Transverse colon (tissue), 4 donors: ENCODE results near the gene SBSN. TPM values are rescaled to one million over a fixed set of nuclear protein-coding genes. Genes with fewer than 3 reads are reported as not detected.

Source experiments
- DNase-seq: peaks from one replicate; pipeline ENCODE4 v3.0.0-alpha.2; 2019
- H3K27ac ChIP-seq, 4 donors: fragments of 200-600 bp; sonication (generic); 2 replicates each; pipeline ENCODE4 v1.5.1; 2016 to 2018; ENCODE audit warnings: inconsistent platforms in 4 of 4
- H3K27me3 ChIP-seq: fragments of 200-600 bp; sonication (generic); 2 replicates; pipeline ENCODE4 v1.5.1; 2017; ENCODE audit warnings: inconsistent platforms
- H3K36me3 ChIP-seq, 4 donors: fragments of 200-600 bp; sonication (generic); 2 replicates each; pipeline ENCODE4 v1.5.1; 2017 to 2019; ENCODE audit warnings: inconsistent platforms in 4 of 4
- H3K4me1 ChIP-seq, 4 donors: fragments of 200-600 bp; sonication (generic); 2 replicates each; pipeline ENCODE4 v1.5.1; 2017 to 2020; ENCODE audit warnings: inconsistent platforms in 4 of 4
- H3K4me3 ChIP-seq, 4 donors: fragments of 200-600 bp; sonication (generic); 1 replicate in 1 of 4; 2 replicates in 3 of 4; pipeline versions ENCODE4 v1.5.1 to v1.6.1; 2017 to 2019; ENCODE audit warnings: inconsistent platforms in 4 of 4
- H3K9me3 ChIP-seq, 2 donors: fragments of 200-600 bp; sonication (generic); 2 replicates each; pipeline ENCODE4 v1.5.1; 2017 to 2019; ENCODE audit warnings: inconsistent platforms in 2 of 2
- CTCF ChIP-seq, 5 experiments: fragments of 200-600 bp in 3 of 5; fragments of 450-650 bp in 2 of 5; sonication (generic) in 3 of 5; IDR thresholded peaks; 1 replicate in 2 of 5; 2 replicates in 3 of 5; pipeline ENCODE4 v1.5.1; 2016 to 2017; ENCODE audit warnings: antibody characterized with exemption in 5 of 5, inconsistent platforms in 3 of 5, mild to moderate bottlenecking in 2 of 5, moderate library complexity in 1 of 5
- EP300 ChIP-seq: sonication (generic); formaldehyde crosslinking; IDR thresholded peaks from one replicate; pipeline ENCODE4 v1.6.1; 2017; ENCODE audit warnings: antibody characterized with exemption, low read depth
- POLR2A ChIP-seq: fragments of 450-650 bp; IDR thresholded peaks from one replicate; pipeline ENCODE4 v1.6.1; 2016; ENCODE audit warnings: antibody characterized with exemption, mild to moderate bottlenecking, moderate library complexity
- POLR2AphosphoS5 ChIP-seq, 3 donors: sonication (generic); formaldehyde crosslinking; IDR thresholded peaks; one replicate each; pipeline ENCODE4 v1.6.1; 2016; ENCODE audit warnings: antibody characterized with exemption in 3 of 3
- WGBS, 2 donors: methylation state at CpG; one replicate each; pipeline ENCODE4 v1.1.5; 2018; ENCODE audit warnings: low coverage in 1 of 2; 5-methylcytosine and 5-hydroxymethylcytosine counted together
- in situ Hi-C, 4 donors: fragments of 200-750 bp; cut with MboI; loops; one replicate each; pipeline versions ENCODE4 v1.15.0 to v1.15.1; 2017; ENCODE audit warnings: low sequenced_read_pairs in 3 of 4, low pct_ligation_motif_present in 1 of 4, low pct_unique_long_range_greater_than_20kb in 1 of 4
- intact Hi-C: fragments of 100-400 bp; cut with DNase I; formaldehyde crosslinking; loops from one replicate; pipeline ENCODE4 v1.15.1; 2023; ENCODE audit warnings: low total_unique reads
- total RNA-seq, 4 donors: library from RNA; depleted of rRNA; stranded (reverse); fragments of >200 nt; gene quantifications; one replicate each; pipeline ENCODE4 v1.1.0, GENCODE V29; 2016

Gene SBSN
- total RNA-seq, 4 donors from 2014 or later, result not detected

DNA sequence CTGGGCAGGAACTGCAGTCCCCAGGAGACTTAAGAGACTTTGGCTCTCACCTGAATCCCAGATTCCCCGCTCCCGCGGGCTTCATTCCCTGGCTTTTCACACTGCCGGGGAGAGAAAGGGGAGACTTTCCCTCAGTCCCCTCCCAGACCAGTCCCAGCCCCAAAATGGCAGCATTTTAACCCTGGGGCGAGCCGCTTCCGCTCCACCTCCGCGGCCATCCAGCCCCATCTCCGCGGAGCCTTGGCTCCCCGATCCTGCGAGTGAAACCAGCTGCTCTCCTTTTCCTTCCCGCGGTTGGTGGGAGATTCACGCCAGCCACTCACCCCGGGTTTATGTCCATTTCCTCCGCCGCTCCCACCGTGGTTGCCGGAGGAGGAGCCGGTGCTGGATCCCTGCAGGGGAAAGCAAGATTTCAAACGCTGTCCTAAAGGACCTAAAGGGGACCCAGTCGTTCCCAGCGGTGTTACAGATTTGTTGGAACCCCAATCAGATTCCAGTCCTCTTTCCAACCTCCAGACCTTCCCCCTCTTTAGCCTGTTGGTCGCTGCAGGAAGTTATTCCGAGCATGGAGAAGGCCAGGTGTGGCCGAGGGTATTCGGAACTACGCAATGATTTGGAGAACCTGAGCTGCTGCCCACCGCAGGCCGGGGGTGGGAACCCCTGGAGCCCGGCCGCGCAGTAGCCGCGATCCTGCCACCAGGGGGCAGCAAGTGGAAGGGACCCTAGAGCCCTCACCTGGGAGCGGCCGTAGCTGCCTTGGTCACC is 18.1 kb downstream of the SBSN start:
- in situ Hi-C loops (no loop called here), intact Hi-C loops (no loop called here)
- Histone ChIP-seq H3K36me3 (no peaks in the 10 kb centered on the region), H3K4me1 (peaks cover 0 to 20% (median 9%) of the 10 kb centered on the region in 4 donors), H3K27me3 (peaks cover 67% of the 10 kb centered on the region), H3K27ac (peak overlapping the region in 3 of 4 donors; percentile 13 to 52 (median 38)), H3K4me3 (peak overlapping the region; percentile 4 to 38 (median 20)), H3K9me3 (no peaks in the 10 kb centered on the region)
- 3% methylated on average over 36 of the region's 39 CpGs; no CpG with 5 or more reads in 1 of the 2 donors for WGBS, 2 donors
- TF ChIP-seq CTCF (IDR thresholded peaks at IDR 0.05) (peak; percentile 88 to 93 (median 90)), POLR2A (no peak), POLR2AphosphoS5 (IDR thresholded peaks at IDR 0.05) (peak in 1 of 3 donors; percentile 9), EP300 (no peak)
- DNase-seq, result peak; percentile 86

DNA sequence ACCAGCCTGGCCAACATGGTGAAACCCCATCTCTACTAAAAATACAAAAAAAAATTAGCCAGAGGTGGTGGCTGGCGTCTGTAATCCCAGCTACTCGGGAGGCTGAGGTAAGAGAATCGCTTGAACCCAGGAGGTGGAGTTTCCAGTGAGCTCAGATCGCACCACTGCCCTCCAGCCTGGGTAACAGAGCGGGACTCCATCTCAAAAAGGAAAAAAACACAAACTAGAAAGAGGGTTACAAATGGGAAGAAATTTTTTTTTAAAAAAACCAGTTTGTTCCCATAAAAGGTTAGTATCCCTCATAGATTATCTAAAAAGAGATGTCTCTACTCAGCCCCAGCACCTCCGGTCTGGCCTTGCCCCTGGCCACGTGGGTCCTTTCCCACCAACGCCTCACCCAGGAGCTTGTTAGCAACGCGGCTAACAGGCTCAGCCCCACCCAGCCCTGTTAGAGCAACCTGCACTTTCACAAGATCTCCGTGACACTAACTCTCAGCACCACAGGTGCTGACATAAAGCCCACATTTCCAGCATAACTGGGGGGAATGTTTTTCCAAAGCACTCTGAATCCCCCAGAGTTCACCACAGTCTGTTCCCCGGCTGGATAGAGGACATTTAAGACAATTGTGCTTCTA is 19.0 kb downstream of the SBSN start:
- in situ Hi-C loops, result no loop called here
- Histone ChIP-seq H3K4me1 (peaks cover 0 to 20% (median 9%) of the 10 kb centered on the region in 4 donors), H3K9me3 (no peaks in the 10 kb centered on the region), H3K36me3 (no peaks in the 10 kb centered on the region), H3K27ac (peak overlapping the region in 1 of 4 donors; percentile 52), H3K27me3 (peaks cover 60% of the 10 kb centered on the region), H3K4me3 (peak overlapping the region in 2 of 4 donors; percentile 32 to 38)
- DNase-seq, result peak; percentile 71
- 24 to 25% methylated on average over 3 to 12 of the region's 12 CpGs for WGBS, 2 donors
- intact Hi-C loops, result no loop called here
- TF ChIP-seq EP300 (no peak), CTCF (IDR thresholded peaks at IDR 0.05) (no peak), POLR2A (no peak), POLR2AphosphoS5 (IDR thresholded peaks at IDR 0.05) (no peak)

- H3K27me3 ChIP-seq, result peaks cover 52% of the 10 kb centered on the region
- peaks cover 0 to 20% (median 9%) of the 10 kb centered on the region in 4 donors for H3K4me1 ChIP-seq
- H3K27ac ChIP-seq, result no peak overlapping the region
- no peak for TF ChIP-seq EP300
- TF ChIP-seq POLR2AphosphoS5 (IDR thresholded peaks at IDR 0.05), result no peak
- no peak for TF ChIP-seq POLR2A
- no peak for TF ChIP-seq CTCF (IDR thresholded peaks at IDR 0.05)
- no peaks in the 10 kb centered on the region for H3K36me3 ChIP-seq
- DNase-seq, result no peak
- no peak overlapping the region for H3K4me3 ChIP-seq
- 71 to 84% methylated on average over 2 to 3 of the region's 3 CpGs for WGBS, 2 donors
- in situ Hi-C loops (no loop called here), intact Hi-C loops (no loop called here)
- H3K9me3 ChIP-seq, result no peaks in the 10 kb centered on the region
Measured at GRCh38 chr19:35508129-35508528, 20.0 kb downstream of the SBSN start.

DNA sequence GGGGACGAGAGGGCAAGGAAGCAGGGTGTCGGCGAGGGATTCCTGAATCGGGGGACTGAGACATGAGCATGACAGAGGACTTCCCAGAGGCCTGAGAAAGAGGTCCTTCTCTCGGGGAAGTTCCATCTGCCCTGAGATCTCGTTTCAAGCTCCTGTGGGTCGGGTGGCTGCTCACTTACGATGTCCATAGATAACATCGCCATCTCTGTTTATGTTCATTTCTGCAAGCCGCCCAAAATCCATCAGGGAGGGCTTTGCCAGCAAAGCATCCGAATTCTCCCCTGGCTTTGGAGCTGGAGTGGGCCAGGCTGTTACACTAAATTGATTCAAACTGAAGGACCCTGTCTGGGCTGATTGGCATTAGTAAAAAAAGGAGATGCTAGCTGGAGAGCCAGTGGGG is 20.6 kb downstream of the SBSN start:
- WGBS, 2 donors, result 84% methylated on average over 11 of the region's 11 CpGs; no CpG with 5 or more reads in 1 of the 2 donors
- in situ Hi-C loops, result no loop called here
- Histone ChIP-seq H3K36me3 (no peaks in the 10 kb centered on the region), H3K4me3 (no peak overlapping the region), H3K9me3 (no peaks in the 10 kb centered on the region), H3K27ac (no peak overlapping the region), H3K4me1 (peaks cover 0 to 20% (median 9%) of the 10 kb centered on the region in 4 donors), H3K27me3 (peaks cover 47% of the 10 kb centered on the region)
- intact Hi-C loops, result no loop called here
- no peak for DNase-seq
- TF ChIP-seq POLR2A, result no peak
- no peak for TF ChIP-seq CTCF (IDR thresholded peaks at IDR 0.05)
- TF ChIP-seq EP300, result no peak
